Measurements from ENCODE around the gene IGSF23.

DNA sequence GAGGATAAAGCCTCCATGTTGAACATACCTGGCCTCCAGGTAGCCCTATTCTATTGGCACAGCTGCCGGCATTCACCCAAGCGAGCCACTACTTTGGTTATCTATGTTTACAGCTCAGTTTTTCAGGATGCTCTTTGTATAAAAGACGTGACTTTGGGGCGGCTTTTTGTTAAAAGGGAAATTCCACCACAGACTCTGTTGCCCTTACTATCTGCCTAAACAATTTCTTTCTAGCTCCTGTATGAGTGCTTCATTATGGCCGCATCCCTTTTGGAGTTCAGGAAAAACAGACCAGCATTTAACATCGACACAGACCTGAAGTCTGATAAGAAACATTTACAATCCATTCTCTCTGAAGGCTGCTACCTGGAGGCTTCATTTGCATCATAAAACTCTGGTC is 9.1 kb upstream of the IGSF23 start:
- TF ChIP-seq, protein P1, sequence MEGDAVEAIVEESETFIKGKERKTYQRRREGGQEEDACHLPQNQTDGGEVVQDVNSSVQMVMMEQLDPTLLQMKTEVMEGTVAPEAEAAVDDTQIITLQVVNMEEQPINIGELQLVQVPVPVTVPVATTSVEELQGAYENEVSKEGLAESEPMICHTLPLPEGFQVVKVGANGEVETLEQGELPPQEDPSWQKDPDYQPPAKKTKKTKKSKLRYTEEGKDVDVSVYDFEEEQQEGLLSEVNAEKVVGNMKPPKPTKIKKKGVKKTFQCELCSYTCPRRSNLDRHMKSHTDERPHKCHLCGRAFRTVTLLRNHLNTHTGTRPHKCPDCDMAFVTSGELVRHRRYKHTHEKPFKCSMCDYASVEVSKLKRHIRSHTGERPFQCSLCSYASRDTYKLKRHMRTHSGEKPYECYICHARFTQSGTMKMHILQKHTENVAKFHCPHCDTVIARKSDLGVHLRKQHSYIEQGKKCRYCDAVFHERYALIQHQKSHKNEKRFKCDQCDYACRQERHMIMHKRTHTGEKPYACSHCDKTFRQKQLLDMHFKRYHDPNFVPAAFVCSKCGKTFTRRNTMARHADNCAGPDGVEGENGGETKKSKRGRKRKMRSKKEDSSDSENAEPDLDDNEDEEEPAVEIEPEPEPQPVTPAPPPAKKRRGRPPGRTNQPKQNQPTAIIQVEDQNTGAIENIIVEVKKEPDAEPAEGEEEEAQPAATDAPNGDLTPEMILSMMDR (conservative IDR thresholded peaks at IDR 0.05; ENCODE audit: low read depth in 2 of 2), result no peak
- no peak for TF ChIP-seq EZH2 (IDR thresholded peaks at IDR 0.05; ENCODE audit: low read depth, unreplicated experiment)
- no peak for TF ChIP-seq REST (IDR thresholded peaks at IDR 0.05; ENCODE audit: unreplicated experiment)
- TF ChIP-seq ZNF331 (CRISPR knock-in tag; IDR thresholded peaks at IDR 0.05; ENCODE audit: low read depth), result no peak
- TF ChIP-seq, protein P2, sequence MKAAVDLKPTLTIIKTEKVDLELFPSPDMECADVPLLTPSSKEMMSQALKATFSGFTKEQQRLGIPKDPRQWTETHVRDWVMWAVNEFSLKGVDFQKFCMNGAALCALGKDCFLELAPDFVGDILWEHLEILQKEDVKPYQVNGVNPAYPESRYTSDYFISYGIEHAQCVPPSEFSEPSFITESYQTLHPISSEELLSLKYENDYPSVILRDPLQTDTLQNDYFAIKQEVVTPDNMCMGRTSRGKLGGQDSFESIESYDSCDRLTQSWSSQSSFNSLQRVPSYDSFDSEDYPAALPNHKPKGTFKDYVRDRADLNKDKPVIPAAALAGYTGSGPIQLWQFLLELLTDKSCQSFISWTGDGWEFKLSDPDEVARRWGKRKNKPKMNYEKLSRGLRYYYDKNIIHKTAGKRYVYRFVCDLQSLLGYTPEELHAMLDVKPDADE (IDR thresholded peaks at IDR 0.05), result no peak
- TF ChIP-seq POLR2AphosphoS5 (IDR thresholded peaks at IDR 0.05; ENCODE audit: low read depth), result no peak

Measured in GM23338 (cell line).